Psoas muscle (tissue), 8 donors: ENCODE results near the gene CARMIL1. TPM values are rescaled to one million over a fixed set of nuclear protein-coding genes. Genes with fewer than 3 reads are reported as not detected.

Source experiments
- ATAC-seq, 4 donors: fragments of 200-7000 bp; cut with Tn5 transposase; one replicate each; pipeline ENCODE4 v1.9.1; 2020; ENCODE audit warnings: moderate library complexity in 3 of 4, mild to moderate bottlenecking in 2 of 4
- DNase-seq, 2 donors: peaks; one replicate each; pipeline ENCODE4 v3.0.0-alpha.2; 2020
- H3K27ac ChIP-seq: fragments of 200-600 bp; one replicate; pipeline ENCODE4 v1.8.0; 2022
- H3K27me3 ChIP-seq, 3 donors: fragments of 200-600 bp in 1 of 3; one replicate each; pipeline versions ENCODE4 v1.6.1 to v1.8.0; 2013 to 2022; ENCODE audit warnings: low read length in 2 of 3, mild to moderate bottlenecking in 2 of 3, moderate library complexity in 1 of 3; ENCODE audit not compliant: insufficient read depth in 3 of 3
- H3K36me3 ChIP-seq, 2 donors: fragments of 200-600 bp in 1 of 2; one replicate each; pipeline versions ENCODE4 v1.6.1 to v1.8.0; 2013 to 2022; ENCODE audit warnings: low read depth in 1 of 2, mild to moderate bottlenecking in 1 of 2, moderate library complexity in 1 of 2; ENCODE audit not compliant: insufficient read depth in 1 of 2
- H3K4me1 ChIP-seq: fragments of 200-600 bp; one replicate; pipeline ENCODE4 v1.8.0; 2022
- H3K4me3 ChIP-seq: fragments of 200-600 bp; one replicate; pipeline ENCODE4 v1.8.0; 2022; ENCODE audit warnings: mild to moderate bottlenecking
- H3K9me3 ChIP-seq: fragments of 200-600 bp; one replicate; pipeline ENCODE4 v1.8.0; 2022
- WGBS, 3 donors: extraction: QIAGEN DNeasy Blood & Tissue Kit; methylation state at CpG; one replicate each; pipeline versions ENCODE4 v1.1.6 to v1.1.7; 2013; 5-methylcytosine and 5-hydroxymethylcytosine counted together
- intact Hi-C, 2 donors: fragments of 100-400 bp; cut with DNase I; formaldehyde crosslinking; loops; one replicate each; pipeline versions ENCODE4 v1.11.0 to v1.14.2; 2022
- polyA plus RNA-seq, 3 donors: library from polyadenylated mRNA; stranded (reverse); fragments of 200-250 nt; gene quantifications; one replicate each; pipeline ENCODE4 v1.2.3, GENCODE V29; 2013
- total RNA-seq, 4 donors: library from RNA; stranded (reverse); fragmentation: NEBNext Ultra II Directional in 2 of 4; extraction: Animal tissue kit (Norgen Biotek cat#: 25700) in 2 of 4; gene quantifications; one replicate each; pipeline versions ENCODE4 v1.2.1 to v1.2.4, GENCODE V29; 2021 to 2023
- TF ChIP-seq, protein P1 (sequence below): fragments of 200-600 bp; IDR thresholded peaks from one replicate; pipeline ENCODE4 v1.8.0; 2022; ENCODE audit warnings: antibody characterized with exemption
- donor health status: healthy with polysubstance abuse.
- donor health status: DM: no; HTN: no; CAD: no; lungs with moderate emphysema.
- donor health status: Bipolar disorder and iron deficiency.
- donor health status: healthy.
- donor health status: DM: yes; HTN: yes; CAD: no.
- donor health status: DM: no; HTN: no; CAD: no.
- donor health status: DM: no; HTN: no; CAD: no.
- donor health status: DM: yes; HTN: yes; CAD: no.

The CARMIL1 gene
- total and polyA plus RNA-seq, 7 donors: 0.11 to 1.0 (median 0.76) TPM

DNA sequence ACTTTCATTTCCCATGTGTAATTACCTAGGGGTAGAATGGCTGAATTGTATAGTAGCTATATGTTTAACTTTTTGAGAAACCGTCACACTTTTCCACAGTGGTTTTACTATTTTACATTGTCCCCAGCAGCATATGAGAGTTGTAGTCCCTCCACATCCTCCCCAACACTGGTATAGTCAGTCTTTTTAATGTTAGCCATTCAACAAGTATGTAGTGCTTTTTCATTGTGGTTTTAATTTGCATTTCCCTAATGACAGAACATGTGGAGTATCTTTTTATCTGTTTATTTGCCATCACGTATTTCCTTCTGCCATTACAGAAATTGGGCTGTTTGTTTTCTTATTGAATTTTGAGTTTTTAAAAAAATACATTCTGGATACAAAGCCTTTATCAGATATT is 148.4 kb downstream of the CARMIL1 start:
- intact Hi-C loops: no loop called here
- Histone ChIP-seq H3K27me3 (peaks cover 0 to 3% (median 0%) of the 10 kb centered on the region in 3 donors), H3K4me3 (no peak overlapping the region), H3K27ac (no peak overlapping the region), H3K4me1 (no peaks in the 10 kb centered on the region), H3K36me3 (no peaks in the 10 kb centered on the region), H3K9me3 (no peaks in the 10 kb centered on the region)
- WGBS, 3 donors: 51 to 56% (median 56%) methylated on average over 2 of the region's 2 CpGs
- ATAC-seq: no peak
- DNase-seq: no peak
- TF ChIP-seq, protein P1, sequence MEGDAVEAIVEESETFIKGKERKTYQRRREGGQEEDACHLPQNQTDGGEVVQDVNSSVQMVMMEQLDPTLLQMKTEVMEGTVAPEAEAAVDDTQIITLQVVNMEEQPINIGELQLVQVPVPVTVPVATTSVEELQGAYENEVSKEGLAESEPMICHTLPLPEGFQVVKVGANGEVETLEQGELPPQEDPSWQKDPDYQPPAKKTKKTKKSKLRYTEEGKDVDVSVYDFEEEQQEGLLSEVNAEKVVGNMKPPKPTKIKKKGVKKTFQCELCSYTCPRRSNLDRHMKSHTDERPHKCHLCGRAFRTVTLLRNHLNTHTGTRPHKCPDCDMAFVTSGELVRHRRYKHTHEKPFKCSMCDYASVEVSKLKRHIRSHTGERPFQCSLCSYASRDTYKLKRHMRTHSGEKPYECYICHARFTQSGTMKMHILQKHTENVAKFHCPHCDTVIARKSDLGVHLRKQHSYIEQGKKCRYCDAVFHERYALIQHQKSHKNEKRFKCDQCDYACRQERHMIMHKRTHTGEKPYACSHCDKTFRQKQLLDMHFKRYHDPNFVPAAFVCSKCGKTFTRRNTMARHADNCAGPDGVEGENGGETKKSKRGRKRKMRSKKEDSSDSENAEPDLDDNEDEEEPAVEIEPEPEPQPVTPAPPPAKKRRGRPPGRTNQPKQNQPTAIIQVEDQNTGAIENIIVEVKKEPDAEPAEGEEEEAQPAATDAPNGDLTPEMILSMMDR: no peak

DNA sequence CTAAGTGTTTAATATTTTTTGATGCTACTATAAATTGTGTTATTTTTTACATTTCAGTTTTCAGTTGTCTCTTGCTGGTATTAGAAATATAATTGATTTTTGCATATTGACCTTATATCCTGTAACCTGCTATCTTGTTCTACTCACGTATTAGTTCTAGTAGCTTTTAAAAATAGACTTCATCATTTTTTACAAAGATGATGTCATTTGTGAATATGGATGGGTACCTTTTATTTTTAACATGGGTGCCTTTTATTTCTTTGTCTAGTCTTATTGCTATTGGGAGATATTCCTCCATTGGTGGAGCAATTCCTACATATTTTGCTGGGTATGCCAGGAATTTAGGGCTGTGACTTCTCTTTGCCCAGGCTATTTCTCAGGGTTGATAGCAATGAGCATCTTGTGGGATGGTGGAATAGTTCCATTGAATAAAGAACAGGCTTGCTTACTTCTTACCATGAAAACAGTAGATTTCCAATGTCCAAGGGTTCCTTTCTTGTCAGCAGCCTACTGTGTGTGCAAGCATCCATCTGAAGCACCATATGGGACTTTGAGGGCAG is 149.7 kb downstream of the CARMIL1 start:
- no peak for ATAC-seq
- TF ChIP-seq, protein P1: no peak
- no peaks in the 10 kb centered on the region for H3K4me1 ChIP-seq

DNA sequence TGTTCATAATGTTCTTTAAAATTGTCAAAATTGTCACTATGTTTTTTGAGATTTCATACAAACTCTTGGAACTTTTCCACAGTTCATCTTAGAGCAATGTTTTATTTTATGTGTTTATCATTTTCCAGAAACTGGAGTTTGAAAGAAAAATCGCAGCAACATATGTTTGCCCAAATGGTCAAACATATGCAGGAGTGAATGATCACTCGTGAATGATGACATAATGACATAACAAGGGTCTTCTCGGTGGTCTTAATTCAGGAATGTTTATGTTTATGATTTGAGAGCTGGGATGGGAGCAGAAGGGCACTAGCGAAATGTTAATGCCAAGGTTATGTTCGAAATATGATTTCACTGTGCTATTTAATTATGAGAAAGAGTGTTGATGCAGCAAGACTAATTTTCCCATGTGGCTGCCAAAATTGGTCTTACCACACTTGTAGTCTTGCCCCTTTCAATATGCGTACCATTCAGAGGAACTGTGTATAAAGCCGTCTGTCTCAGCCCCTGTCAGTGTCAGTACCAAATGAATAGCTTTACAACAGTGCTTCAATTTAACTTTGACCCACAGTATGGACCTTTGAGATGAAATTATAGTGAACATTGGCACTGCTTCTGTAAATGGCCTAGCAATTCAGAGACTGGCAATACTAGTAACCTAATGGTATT is 152.3 kb downstream of the CARMIL1 start:
- no peaks in the 10 kb centered on the region for H3K4me1 ChIP-seq
- no peaks in the 10 kb centered on the region for H3K9me3 ChIP-seq
- WGBS, 3 donors: 50 to 61% (median 56%) methylated on average over 7 of the region's 7 CpGs
- intact Hi-C loops: no loop called here
- H3K4me3 ChIP-seq: no peak overlapping the region
- TF ChIP-seq, protein P1: no peak
- no peaks in the 10 kb centered on the region for H3K36me3 ChIP-seq
- no peak overlapping the region for H3K27ac ChIP-seq
- no peaks in the 10 kb centered on the region for H3K27me3 ChIP-seq
- DNase-seq (no peak), ATAC-seq (no peak)

More for the DNA sequence above, 149.7 kb downstream of the CARMIL1 start:
- no peak for DNase-seq
- Histone ChIP-seq H3K4me3 (no peak overlapping the region), H3K9me3 (no peaks in the 10 kb centered on the region), H3K27ac (no peak overlapping the region), H3K27me3 (peaks cover 0 to 3% (median 0%) of the 10 kb centered on the region in 3 donors), H3K36me3 (no peaks in the 10 kb centered on the region)
- intact Hi-C loops: no loop called here
- 79 to 84% (median 79%) methylated on average over 1 of the region's 1 CpG for WGBS, 3 donors

DNA sequence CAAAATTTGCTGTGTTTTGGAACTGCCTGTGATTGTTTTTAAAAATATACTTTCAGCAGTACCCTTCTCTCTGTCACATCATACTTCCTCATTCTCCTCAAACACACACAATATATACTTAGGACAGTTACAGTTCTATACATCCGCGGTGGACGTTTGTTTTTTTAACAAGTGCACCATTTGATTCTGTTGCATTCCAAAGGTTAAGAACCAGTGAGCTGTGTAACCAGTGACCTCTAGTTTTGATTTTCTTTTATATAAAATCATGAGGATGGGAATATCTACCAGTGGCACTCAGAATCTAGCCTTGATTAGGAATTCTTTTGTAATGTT is 152.8 kb downstream of the CARMIL1 start:
- Histone ChIP-seq H3K36me3 (no peaks in the 10 kb centered on the region), H3K4me3 (no peak overlapping the region), H3K9me3 (no peaks in the 10 kb centered on the region), H3K27ac (no peak overlapping the region), H3K4me1 (no peaks in the 10 kb centered on the region), H3K27me3 (no peaks in the 10 kb centered on the region)
- no peak for ATAC-seq
- WGBS, 3 donors: 70 to 74% (median 70%) methylated on average over 3 of the region's 3 CpGs
- TF ChIP-seq, protein P1: no peak
- intact Hi-C loops: no loop called here
- no peak for DNase-seq

DNA sequence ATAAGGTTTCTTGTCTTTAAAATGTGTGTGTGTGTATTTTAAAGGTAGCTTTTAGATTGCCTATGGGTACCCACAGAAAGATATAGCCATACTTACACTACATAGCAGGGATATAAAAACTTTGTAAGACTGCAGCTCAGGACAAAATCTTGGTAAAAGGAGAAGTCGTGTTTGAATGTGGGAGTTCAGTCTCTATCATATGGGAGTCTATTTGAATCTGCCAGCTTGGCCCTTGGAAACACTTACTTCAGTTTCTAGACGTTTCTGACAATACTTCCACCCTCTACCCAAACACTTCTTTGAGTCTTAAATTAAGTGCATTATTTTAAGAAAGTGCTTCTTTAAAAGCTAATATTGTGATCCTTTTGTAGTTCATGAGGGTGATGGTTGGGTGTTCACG is 155.7 kb downstream of the CARMIL1 start:
- Histone ChIP-seq H3K9me3 (no peaks in the 10 kb centered on the region), H3K4me1 (no peaks in the 10 kb centered on the region), H3K27ac (no peak overlapping the region), H3K36me3 (no peaks in the 10 kb centered on the region), H3K4me3 (no peak overlapping the region), H3K27me3 (no peaks in the 10 kb centered on the region)
- ATAC-seq: no peak
- TF ChIP-seq, protein P1: no peak
- 73 to 85% (median 84%) methylated on average over 3 of the region's 3 CpGs for WGBS, 3 donors
- DNase-seq: no peak
- intact Hi-C loops: no loop called here
